Measurements from ENCODE around the gene OVOL1. TPM values are rescaled to one million over a fixed set of nuclear protein-coding genes. Genes with fewer than 3 reads are reported as not detected.
A peak's percentile ranks its signal among the peaks of the same experiment; 100 is the strongest.

Gene OVOL1
- total and polyA plus RNA-seq, 2 of the 13 experiments (the other 11 are each of a cell fraction or from before 2014, with no cell fraction given), result 0.01 TPM; not detected in 1

DNA sequence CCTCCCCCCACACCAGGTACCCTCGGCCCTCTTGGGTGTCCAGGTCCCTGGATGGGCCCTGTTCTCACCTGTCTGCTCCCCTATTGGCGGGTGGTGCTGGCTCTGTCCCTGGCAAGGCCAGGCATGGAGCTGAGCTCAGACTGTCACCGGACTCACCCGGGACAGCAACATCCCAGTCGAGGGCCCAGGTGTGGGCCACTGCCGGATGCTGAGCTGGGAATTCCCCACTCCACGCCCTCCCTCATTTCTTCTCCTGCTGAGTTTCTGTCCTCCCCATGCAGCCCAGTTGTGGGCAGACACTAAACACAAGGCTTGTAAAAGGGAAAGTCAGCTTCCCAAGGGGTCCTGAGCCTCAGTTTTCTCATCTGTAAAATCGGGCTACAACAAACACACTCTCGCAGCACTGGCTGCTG is 4.0 kb upstream of the OVOL1 start:
- Histone ChIP-seq H2AFZ (ENCODE audit: low read length) (no peak overlapping the region), H4K20me1 (ENCODE audit: insufficient read depth, low read length) (no peaks in the 10 kb centered on the region), H3K27ac (ENCODE audit: extremely low read length, insufficient read depth, low read length) (no peak overlapping the region), H3K79me2 (ENCODE audit: insufficient read depth, low read length) (no peaks in the 10 kb centered on the region), H3K9ac (ENCODE audit: insufficient read depth, low read depth, low read length) (no peak overlapping the region), H3K4me1 (ENCODE audit: insufficient read depth, low read length) (peaks cover 40% of the 10 kb centered on the region), H3K9me3 (ENCODE audit: low read length) (no peaks in the 10 kb centered on the region), H3K36me3 (replicated peaks in 1 of 2; ENCODE audit: control insufficient read depth in 1 of 2, insufficient read depth in 2 of 2, low read length in 2 of 2) (no peaks in the 10 kb centered on the region), H3K4me3 (replicated peaks in 1 of 3; ENCODE audit: insufficient read depth in 1 of 3, low read depth in 2 of 3, low read length in 3 of 3) (no peak overlapping the region), H3K27me3 (ENCODE audit: control insufficient read depth in 1 of 2, insufficient read depth in 2 of 2, low read length in 2 of 2) (peaks cover 11 to 49% of the 10 kb centered on the region in 2 experiments; a peak in 4 of 5 replicates), H3K4me2 (ENCODE audit: low read depth, low read length) (no peak overlapping the region)
- TF ChIP-seq SMARCE1 (IDR thresholded peaks at IDR 0.05; ENCODE audit: borderline replicate concordance), result no peak
- peak; percentile 53; the same call in 1 of the 2 replicates for TF ChIP-seq ZMYM3 (CRISPR knock-in tag; IDR thresholded peaks at IDR 0.05)
- TF ChIP-seq ZNF629 (CRISPR knock-in tag; conservative IDR thresholded peaks at IDR 0.05), result peak; percentile 84
- 0 out of 2 replicates have a peak, but pooled peaks have one; percentile 9 for TF ChIP-seq UBTF (CRISPR knock-in tag; IDR thresholded peaks at IDR 0.05)
- ChIA-PET CTCF (ENCODE audit: low intra/inter-chr PET ratio, low total read pairs) (interaction anchor here (4.7 kb wide), 1 partner anchor 34 kb away, joined by 56 read pairs; no protein-coding TSS in a partner anchor), POLR2A (no interaction called here)
- in situ Hi-C loops (cut with HindIII; ENCODE audit: extremely low pct_ligation_motif_present, low pct_unique_long_range_greater_than_20kb) (loop anchor here (5.0 kb wide), 1 partner anchor 34 kb away; no protein-coding TSS in a partner anchor), intact Hi-C loops (cut with micrococcal nuclease; ENCODE audit: unreplicated experiment) (loop anchor here (5.0 kb wide), 2 partner anchors 34 to 544 kb away; no protein-coding TSS in a partner anchor)
- BruUV-seq (replicated peaks), result no TSS peak
- DNase-seq (ENCODE audit: low spot score) (no peak), ATAC-seq (no peak), FAIRE-seq (no peak)
- WGBS (ENCODE audit: low lambda C conversion rate), result 37% methylated on average over 6 of the region's 9 CpGs

- BruUV-seq (replicated peaks), result no TSS peak
Observed at GRCh38 chr11:65785319-65786007, 1.4 kb upstream of the OVOL1 start.

More at GRCh38 chr11:65785319-65786007, 1.4 kb upstream of the OVOL1 start:
- H3K79me2 ChIP-seq (ENCODE audit: insufficient read depth, low read length), result no peaks in the 10 kb centered on the region
- in situ Hi-C loops (cut with HindIII; ENCODE audit: extremely low pct_ligation_motif_present, low pct_unique_long_range_greater_than_20kb), result no loop called here
- no peak overlapping the region for H2AFZ ChIP-seq (ENCODE audit: low read length)
- no peak overlapping the region for H3K9ac ChIP-seq (ENCODE audit: insufficient read depth, low read depth, low read length)
- no peaks in the 10 kb centered on the region for H4K20me1 ChIP-seq (ENCODE audit: insufficient read depth, low read length)
- ChIA-PET CTCF (ENCODE audit: low intra/inter-chr PET ratio, low total read pairs) (no interaction called here), POLR2A (no interaction called here)
- H3K27me3 ChIP-seq (ENCODE audit: control insufficient read depth in 1 of 2, insufficient read depth in 2 of 2, low read length in 2 of 2), result peaks cover 15 to 73% of the 10 kb centered on the region in 2 experiments; a peak in 4 of 5 replicates
- H3K9me3 ChIP-seq (ENCODE audit: low read length), result no peaks in the 10 kb centered on the region
- no peak overlapping the region for H3K4me2 ChIP-seq (ENCODE audit: low read depth, low read length)
- FAIRE-seq, result no peak
- no peak for DNase-seq (ENCODE audit: low spot score)
- H3K4me3 ChIP-seq (replicated peaks in 1 of 3; ENCODE audit: insufficient read depth in 1 of 3, low read depth in 2 of 3, low read length in 3 of 3), result no peak overlapping the region
- WGBS (ENCODE audit: low lambda C conversion rate), result 0% methylated on average over 3 of the region's 8 CpGs
- no peak overlapping the region for H3K27ac ChIP-seq (ENCODE audit: extremely low read length, insufficient read depth, low read length)
- no peak for ATAC-seq
- no peak for TF ChIP-seq ATF1 (CRISPR knock-in tag; IDR thresholded peaks at IDR 0.05)
- TF ChIP-seq, protein P1, sequence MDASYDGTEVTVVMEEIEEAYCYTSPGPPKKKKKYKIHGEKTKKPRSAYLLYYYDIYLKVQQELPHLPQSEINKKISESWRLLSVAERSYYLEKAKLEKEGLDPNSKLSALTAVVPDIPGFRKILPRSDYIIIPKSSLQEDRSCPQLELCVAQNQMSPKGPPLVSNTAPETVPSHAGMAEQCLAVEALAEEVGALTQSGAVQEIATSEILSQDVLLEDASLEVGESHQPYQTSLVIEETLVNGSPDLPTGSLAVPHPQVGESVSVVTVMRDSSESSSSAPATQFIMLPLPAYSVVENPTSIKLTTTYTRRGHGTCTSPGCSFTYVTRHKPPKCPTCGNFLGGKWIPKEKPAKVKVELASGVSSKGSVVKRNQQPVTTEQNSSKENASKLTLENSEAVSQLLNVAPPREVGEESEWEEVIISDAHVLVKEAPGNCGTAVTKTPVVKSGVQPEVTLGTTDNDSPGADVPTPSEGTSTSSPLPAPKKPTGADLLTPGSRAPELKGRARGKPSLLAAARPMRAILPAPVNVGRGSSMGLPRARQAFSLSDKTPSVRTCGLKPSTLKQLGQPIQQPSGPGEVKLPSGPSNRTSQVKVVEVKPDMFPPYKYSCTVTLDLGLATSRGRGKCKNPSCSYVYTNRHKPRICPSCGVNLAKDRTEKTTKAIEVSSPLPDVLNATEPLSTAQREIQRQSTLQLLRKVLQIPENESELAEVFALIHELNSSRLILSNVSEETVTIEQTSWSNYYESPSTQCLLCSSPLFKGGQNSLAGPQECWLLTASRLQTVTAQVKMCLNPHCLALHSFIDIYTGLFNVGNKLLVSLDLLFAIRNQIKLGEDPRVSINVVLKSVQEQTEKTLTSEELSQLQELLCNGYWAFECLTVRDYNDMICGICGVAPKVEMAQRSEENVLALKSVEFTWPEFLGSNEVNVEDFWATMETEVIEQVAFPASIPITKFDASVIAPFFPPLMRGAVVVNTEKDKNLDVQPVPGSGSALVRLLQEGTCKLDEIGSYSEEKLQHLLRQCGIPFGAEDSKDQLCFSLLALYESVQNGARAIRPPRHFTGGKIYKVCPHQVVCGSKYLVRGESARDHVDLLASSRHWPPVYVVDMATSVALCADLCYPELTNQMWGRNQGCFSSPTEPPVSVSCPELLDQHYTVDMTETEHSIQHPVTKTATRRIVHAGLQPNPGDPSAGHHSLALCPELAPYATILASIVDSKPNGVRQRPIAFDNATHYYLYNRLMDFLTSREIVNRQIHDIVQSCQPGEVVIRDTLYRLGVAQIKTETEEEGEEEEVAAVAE (CRISPR knock-in tag; IDR thresholded peaks at IDR 0.05; ENCODE audit: borderline replicate concordance), result no peak
- intact Hi-C loops (cut with micrococcal nuclease; ENCODE audit: unreplicated experiment), result no loop called here
- H3K4me1 ChIP-seq (ENCODE audit: insufficient read depth, low read length), result peaks cover 49% of the 10 kb centered on the region
- no peaks in the 10 kb centered on the region for H3K36me3 ChIP-seq (replicated peaks in 1 of 2; ENCODE audit: control insufficient read depth in 1 of 2, insufficient read depth in 2 of 2, low read length in 2 of 2)

All from HepG2 (cell line).